Upper lobe of left lung (tissue), 6 donors: ENCODE results near the gene SAMD4A. TPM values are rescaled to one million over a fixed set of nuclear protein-coding genes. Genes with fewer than 3 reads are reported as not detected.

Experiments used
- ATAC-seq, 2 donors: fragments of 200-7000 bp; cut with Tn5 transposase; one replicate each; pipeline ENCODE4 v1.9.1; 2022; ENCODE audit warnings: mild to moderate bottlenecking in 2 of 2, moderate library complexity in 2 of 2; ENCODE audit not compliant: low FRiP score in 2 of 2
- DNase-seq, 2 donors: peaks; one replicate each; pipeline ENCODE4 v3.0.0-alpha.2; 2019 to 2020
- H3K27ac ChIP-seq, 4 donors: fragments of 200-600 bp; sonication (generic); one replicate each; pipeline ENCODE4 v1.5.1; 2016 to 2019
- H3K27me3 ChIP-seq, 4 donors: fragments of 200-600 bp; sonication (generic); one replicate each; pipeline ENCODE4 v1.5.1; 2017 to 2019
- H3K36me3 ChIP-seq, 4 donors: fragments of 200-600 bp; sonication (generic); one replicate each; pipeline ENCODE4 v1.5.1; 2016 to 2019
- H3K4me1 ChIP-seq, 4 donors: fragments of 200-600 bp; sonication (generic); one replicate each; pipeline ENCODE4 v1.5.1; 2018 to 2019
- H3K4me3 ChIP-seq, 4 donors: fragments of 200-600 bp; sonication (generic); one replicate each; pipeline ENCODE4 v1.5.1; 2017 to 2019; ENCODE audit warnings: mild to moderate bottlenecking in 2 of 4, moderate library complexity in 1 of 4
- H3K9me3 ChIP-seq, 4 donors: fragments of 200-600 bp; sonication (generic); one replicate each; pipeline ENCODE4 v1.5.1; 2018 to 2019
- EP300 ChIP-seq, 4 donors: sonication (generic); formaldehyde crosslinking; IDR thresholded peaks; one replicate each; pipeline ENCODE4 v1.5.1; 2017; ENCODE audit warnings: antibody characterized with exemption in 4 of 4, control low read depth in 2 of 4
- POLR2A ChIP-seq, 4 donors: fragments of 450-650 bp; IDR thresholded peaks; one replicate each; pipeline ENCODE4 v1.5.1; 2016 to 2017; ENCODE audit warnings: antibody characterized with exemption in 4 of 4, mild to moderate bottlenecking in 2 of 4
- POLR2AphosphoS5 ChIP-seq, 2 donors: sonication (generic); formaldehyde crosslinking; IDR thresholded peaks; one replicate each; pipeline ENCODE4 v1.5.1; 2017; ENCODE audit warnings: antibody characterized with exemption in 2 of 2
- WGBS, 2 donors: methylation state at CpG; one replicate each; pipeline ENCODE4 v1.1.5; 2017 to 2018; 5-methylcytosine and 5-hydroxymethylcytosine counted together
- total RNA-seq, 6 donors: library from RNA; depleted of rRNA in 4 of 6; stranded (reverse); fragments of >200 nt in 4 of 6; gene quantifications; one replicate each; pipeline versions ENCODE4 v1.1.0 to v1.2.1, GENCODE V29; 2016 to 2021
- TF ChIP-seq, protein P1 (sequence below), 6 experiments: fragments of 450-650 bp in 4 of 6; fragments of 200-600 bp in 2 of 6; sonication (generic) in 2 of 6; IDR thresholded peaks; one replicate each; pipeline ENCODE4 v1.5.1; 2016 to 2019; ENCODE audit warnings: antibody characterized with exemption in 6 of 6
- donor health status: DM: no; HTN: no; CAD: no; lungs with moderate emphysema.
- donor health status: DM: no; HTN: yes; CAD: no; lungs with severe emphysema.

The SAMD4A gene
- total RNA-seq, 6 donors from 2014 or later = 26.0 to 68.3 (median 37.0) TPM

DNA sequence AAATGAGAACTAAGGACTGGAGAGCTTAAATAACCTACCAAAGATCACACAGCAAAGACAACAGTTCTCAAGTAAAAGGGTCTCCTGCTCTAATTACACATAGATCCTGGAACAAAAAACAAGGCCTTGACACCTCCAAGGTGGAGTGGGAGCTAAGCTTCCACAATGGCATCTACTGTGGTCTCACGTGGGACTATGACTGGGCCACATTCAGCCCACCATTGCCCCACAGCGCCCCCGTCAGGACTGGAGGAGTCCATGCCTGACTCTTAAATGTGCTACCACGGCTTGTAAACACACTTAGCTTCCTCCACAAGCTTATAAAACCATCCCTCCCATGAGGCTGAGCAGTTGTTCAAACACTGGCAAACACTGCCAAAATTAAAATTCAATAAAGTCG lies 247.1 kb downstream of the SAMD4A start:
- 75 to 86% methylated on average over 5 of the region's 5 CpGs for WGBS, 2 donors
- Histone ChIP-seq H3K9me3 (no peaks in the 10 kb centered on the region), H3K27ac (no peak overlapping the region), H3K4me1 (no peaks in the 10 kb centered on the region), H3K36me3 (no peaks in the 10 kb centered on the region), H3K4me3 (no peak overlapping the region), H3K27me3 (no peaks in the 10 kb centered on the region)
- DNase-seq (no peak), ATAC-seq (no peak)
- TF ChIP-seq, protein P1, sequence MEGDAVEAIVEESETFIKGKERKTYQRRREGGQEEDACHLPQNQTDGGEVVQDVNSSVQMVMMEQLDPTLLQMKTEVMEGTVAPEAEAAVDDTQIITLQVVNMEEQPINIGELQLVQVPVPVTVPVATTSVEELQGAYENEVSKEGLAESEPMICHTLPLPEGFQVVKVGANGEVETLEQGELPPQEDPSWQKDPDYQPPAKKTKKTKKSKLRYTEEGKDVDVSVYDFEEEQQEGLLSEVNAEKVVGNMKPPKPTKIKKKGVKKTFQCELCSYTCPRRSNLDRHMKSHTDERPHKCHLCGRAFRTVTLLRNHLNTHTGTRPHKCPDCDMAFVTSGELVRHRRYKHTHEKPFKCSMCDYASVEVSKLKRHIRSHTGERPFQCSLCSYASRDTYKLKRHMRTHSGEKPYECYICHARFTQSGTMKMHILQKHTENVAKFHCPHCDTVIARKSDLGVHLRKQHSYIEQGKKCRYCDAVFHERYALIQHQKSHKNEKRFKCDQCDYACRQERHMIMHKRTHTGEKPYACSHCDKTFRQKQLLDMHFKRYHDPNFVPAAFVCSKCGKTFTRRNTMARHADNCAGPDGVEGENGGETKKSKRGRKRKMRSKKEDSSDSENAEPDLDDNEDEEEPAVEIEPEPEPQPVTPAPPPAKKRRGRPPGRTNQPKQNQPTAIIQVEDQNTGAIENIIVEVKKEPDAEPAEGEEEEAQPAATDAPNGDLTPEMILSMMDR (IDR thresholded peaks at IDR 0.05) = no peak
- no peak for TF ChIP-seq EP300 (IDR thresholded peaks at IDR 0.05)
- no peak for TF ChIP-seq POLR2AphosphoS5 (IDR thresholded peaks at IDR 0.05)
- no peak for TF ChIP-seq POLR2A (IDR thresholded peaks at IDR 0.05)

DNA sequence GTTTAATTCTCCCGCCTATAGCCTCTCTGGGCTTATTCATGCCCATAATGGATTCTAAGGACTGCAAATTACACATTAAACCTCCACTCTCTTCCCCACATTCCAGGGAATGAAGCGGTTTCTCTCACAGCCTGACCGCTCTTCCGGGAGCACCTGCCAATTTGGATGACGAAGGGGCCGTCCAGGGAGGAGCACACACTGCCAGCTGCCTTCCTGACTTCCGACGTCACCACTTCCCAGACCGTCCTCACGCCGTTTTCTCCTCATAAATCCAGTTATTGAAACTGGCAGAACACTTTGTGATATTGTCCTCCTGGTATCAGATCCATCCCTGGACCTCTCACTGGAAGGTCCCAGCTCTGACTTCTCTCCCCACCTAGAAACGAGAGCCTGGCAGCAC lies 248.1 kb downstream of the SAMD4A start:
- no peak overlapping the region for H3K4me3 ChIP-seq
- 81% methylated on average over 12 of the region's 12 CpGs for WGBS, 2 donors
- no peak for TF ChIP-seq POLR2AphosphoS5 (IDR thresholded peaks at IDR 0.05)
- no peak for TF ChIP-seq POLR2A (IDR thresholded peaks at IDR 0.05)
- TF ChIP-seq, protein P1 (IDR thresholded peaks at IDR 0.05) = no peak
- no peak for TF ChIP-seq EP300 (IDR thresholded peaks at IDR 0.05)
- DNase-seq (no peak), ATAC-seq (peak in 1 of 2 donors; percentile 65)
- no peaks in the 10 kb centered on the region for H3K27me3 ChIP-seq
- no peaks in the 10 kb centered on the region for H3K36me3 ChIP-seq
- no peaks in the 10 kb centered on the region for H3K4me1 ChIP-seq
- H3K27ac ChIP-seq = no peak overlapping the region
- no peaks in the 10 kb centered on the region for H3K9me3 ChIP-seq

DNA sequence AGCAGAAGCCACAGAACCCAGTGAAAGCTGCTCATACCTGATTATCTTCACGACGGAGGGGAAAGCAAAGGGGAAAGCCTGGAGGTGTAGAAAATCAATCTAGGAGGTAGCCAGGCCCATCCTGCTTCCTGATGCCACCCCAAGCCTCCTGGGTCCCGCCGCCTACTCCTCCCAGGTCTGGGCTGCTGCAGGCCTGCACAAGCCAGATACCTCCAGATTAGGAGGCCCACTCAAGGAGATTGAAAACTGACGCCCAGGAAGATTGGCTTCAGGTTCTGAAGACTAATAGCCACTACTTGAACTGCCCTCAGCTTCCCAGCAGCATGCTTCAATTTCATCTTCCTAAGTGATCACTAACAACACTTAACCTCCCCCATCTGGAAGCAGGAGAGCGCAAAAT lies 248.6 kb downstream of the SAMD4A start:
- Histone ChIP-seq H3K27me3 (no peaks in the 10 kb centered on the region), H3K4me3 (no peak overlapping the region), H3K4me1 (no peaks in the 10 kb centered on the region), H3K36me3 (no peaks in the 10 kb centered on the region), H3K9me3 (no peaks in the 10 kb centered on the region), H3K27ac (no peak overlapping the region)
- ATAC-seq = no peak
- WGBS, 2 donors = 92 to 96% methylated on average over 6 of the region's 6 CpGs
- no peak for DNase-seq
- TF ChIP-seq EP300 (IDR thresholded peaks at IDR 0.05) (no peak), POLR2A (IDR thresholded peaks at IDR 0.05) (no peak), POLR2AphosphoS5 (IDR thresholded peaks at IDR 0.05) (no peak)
- TF ChIP-seq, protein P1 (IDR thresholded peaks at IDR 0.05) = no peak

DNA sequence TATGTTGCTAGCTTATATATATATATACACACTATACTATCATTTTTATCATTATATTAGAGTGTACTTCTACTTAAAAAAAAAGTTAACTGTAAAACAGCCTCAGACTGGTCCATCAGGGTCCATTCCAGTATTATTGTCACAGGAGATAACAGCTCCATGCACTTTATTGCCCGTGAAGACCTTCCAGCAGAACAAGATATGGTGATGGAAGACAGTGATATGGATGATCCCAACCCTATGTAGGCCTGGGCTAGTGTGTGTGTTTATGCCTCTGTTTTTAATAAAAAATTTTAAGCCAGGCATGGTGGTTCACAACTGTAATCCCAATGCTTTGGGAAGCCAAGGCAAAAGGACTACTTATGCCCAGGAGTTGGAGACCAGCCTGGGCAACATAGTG lies 249.5 kb downstream of the SAMD4A start:
- ATAC-seq = no peak
- Histone ChIP-seq H3K27ac (no peak overlapping the region), H3K36me3 (no peaks in the 10 kb centered on the region), H3K27me3 (no peaks in the 10 kb centered on the region), H3K4me3 (no peak overlapping the region), H3K9me3 (no peaks in the 10 kb centered on the region), H3K4me1 (no peaks in the 10 kb centered on the region)
- TF ChIP-seq POLR2AphosphoS5 (IDR thresholded peaks at IDR 0.05) (no peak), POLR2A (IDR thresholded peaks at IDR 0.05) (no peak), EP300 (IDR thresholded peaks at IDR 0.05) (no peak)
- TF ChIP-seq, protein P1 (IDR thresholded peaks at IDR 0.05) = no peak
- 84 to 100% methylated on average over 1 of the region's 1 CpG for WGBS, 2 donors
- no peak for DNase-seq

DNA sequence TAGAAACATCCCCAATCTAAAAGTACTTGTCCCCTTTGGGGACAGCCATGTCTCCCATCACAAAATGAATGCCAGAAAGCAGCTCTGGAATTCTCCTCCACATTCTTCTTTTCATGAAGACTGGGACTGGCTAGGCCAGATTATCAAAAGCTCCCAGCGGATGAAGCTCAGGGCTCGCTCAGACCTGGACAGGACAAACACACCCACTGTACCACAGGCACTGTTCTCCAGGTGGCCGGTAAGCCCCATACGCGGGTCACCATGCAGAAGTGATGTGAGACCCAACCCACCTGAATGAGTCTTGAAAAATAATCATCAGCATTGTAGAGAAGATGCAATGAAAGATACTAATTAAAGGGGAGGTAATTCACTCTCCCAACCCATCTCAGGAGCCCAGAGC lies 250.6 kb downstream of the SAMD4A start:
- Histone ChIP-seq H3K36me3 (no peaks in the 10 kb centered on the region), H3K9me3 (no peaks in the 10 kb centered on the region), H3K4me3 (no peak overlapping the region), H3K27me3 (no peaks in the 10 kb centered on the region), H3K4me1 (no peaks in the 10 kb centered on the region), H3K27ac (no peak overlapping the region)
- ATAC-seq (no peak), DNase-seq (no peak)
- 90 to 98% methylated on average over 5 of the region's 5 CpGs for WGBS, 2 donors
- TF ChIP-seq POLR2AphosphoS5 (IDR thresholded peaks at IDR 0.05) (no peak), EP300 (IDR thresholded peaks at IDR 0.05) (no peak), POLR2A (IDR thresholded peaks at IDR 0.05) (no peak)
- TF ChIP-seq, protein P1 (IDR thresholded peaks at IDR 0.05) = no peak
